ENCODE data around the gene ZNF722. TPM values are rescaled to one million over a fixed set of nuclear protein-coding genes. Genes with fewer than 3 reads are reported as not detected.

Gene ZNF722
- total and polyA plus RNA-seq, 10 of the 15 experiments (the other 5 are each of a cell fraction or from before 2014, with no cell fraction given): not detected

GRCh38 chr7:64045301-64046040 lies 46.8 kb downstream of the ZNF722 start, which contains the start of gene ZNF727 (continued):
- TF ChIP-seq ZNF687 (IDR thresholded peaks at IDR 0.05) (no peak), CBFB (IDR thresholded peaks at IDR 0.05; ENCODE audit: low read depth) (no peak)

- no TSS peak for BruUV-seq (replicated peaks)
- no peaks in the 10 kb centered on the region for H4K20me1 ChIP-seq (ENCODE audit: control insufficient read depth, insufficient read depth)
- 8% methylated on average over 11 of the region's 12 CpGs for WGBS (ENCODE audit: insufficient coverage, insufficient replicate concordance, low lambda C conversion rate, missing lambda C conversion rate)
- H3K27ac ChIP-seq (ENCODE audit: control insufficient read depth, insufficient read depth): no peak overlapping the region
- H3K4me2 ChIP-seq (ENCODE audit: control insufficient read depth, insufficient read depth): no peak overlapping the region
- ChIA-PET CTCF (no interaction called here), POLR2A (no interaction called here), SMC1A (ENCODE audit: uncharacterized antibody, unreplicated experiment) (no interaction called here), RAD21 (ENCODE audit: unreplicated experiment) (no interaction called here)
- no peaks in the 10 kb centered on the region; the same call in 2 of the 3 replicates for H3K9me3 ChIP-seq (replicated peaks; ENCODE audit: control insufficient read depth, insufficient read depth, low read length)
- H3K27me3 ChIP-seq (replicated peaks in 1 of 2; ENCODE audit: control insufficient read depth in 2 of 2, insufficient read depth in 2 of 2, low read length in 1 of 2): no peaks in the 10 kb centered on the region
- no peak overlapping the region for H3K9ac ChIP-seq (ENCODE audit: control insufficient read depth, insufficient read depth, low read length)
- intact Hi-C loops (cut with micrococcal nuclease; ENCODE audit: unreplicated experiment): no loop called here
- no peaks in the 10 kb centered on the region for H3K36me3 ChIP-seq (ENCODE audit: control insufficient read depth in 2 of 2, insufficient read depth in 2 of 2, low read length in 1 of 2)
- H3K4me1 ChIP-seq (ENCODE audit: control insufficient read depth, insufficient read depth, low read length): no peaks in the 10 kb centered on the region
- H3K79me2 ChIP-seq (ENCODE audit: control insufficient read depth, insufficient read depth, low read length): no peaks in the 10 kb centered on the region
- in situ Hi-C loops (cut with MboI): no loop called here
- ATAC-seq: no peak
- H2AFZ ChIP-seq (ENCODE audit: control insufficient read depth, low read depth, low read length): no peak overlapping the region
- no peak for TF ChIP-seq ESRRA (IDR thresholded peaks at IDR 0.05; ENCODE audit: low read length)
- no peak for TF ChIP-seq CBX5 (IDR thresholded peaks at IDR 0.05; ENCODE audit: low read depth)
- no peak for TF ChIP-seq SMAD5 (IDR thresholded peaks at IDR 0.05; ENCODE audit: low read depth)
- no peak for TF ChIP-seq BHLHE40 (IDR thresholded peaks at IDR 0.05; ENCODE audit: borderline replicate concordance in 1 of 2, low read depth in 2 of 2, low read length in 1 of 2)
- TF ChIP-seq BCL3 (IDR thresholded peaks at IDR 0.05; ENCODE audit: borderline replicate concordance, insufficient read depth, low read depth, low read length, poor library complexity, severe bottlenecking): no peak
- TF ChIP-seq MXI1 (IDR thresholded peaks at IDR 0.05; ENCODE audit: low read depth, low read length): no peak
- no peak for TF ChIP-seq ZZZ3 (IDR thresholded peaks at IDR 0.05; ENCODE audit: control insufficient read depth, insufficient read length, low read depth)
- TF ChIP-seq RAD51 (IDR thresholded peaks at IDR 0.05): no peak
- no peak for FAIRE-seq
- no peak overlapping the region for H3K4me3 ChIP-seq
- no peak for DNase-seq (ENCODE audit: low read depth, low spot score)
Measured at GRCh38 chr7:64046041-64046389, 47.4 kb downstream of the ZNF722 start.

Measured in GM12878 (cell line).